Fibroblast of mammary gland (primary cell): ENCODE measurements around the gene DCAF16.

Experiments used
- DNase-seq: peaks from one replicate; pipeline ENCODE4 v3.0.0-alpha.2; 2010; ENCODE audit warnings: low read depth
- H3K4me3 ChIP-seq: 2 replicates; pipeline ENCODE4 v1.5.1; 2011; ENCODE audit warnings: low read depth, mild to moderate bottlenecking, low read length, moderate library complexity; ENCODE audit not compliant: control insufficient read depth
- CTCF ChIP-seq: conservative IDR thresholded peaks from 2 replicates; pipeline ENCODE4 v1.5.1; 2011; ENCODE audit warnings: low read depth, low read length, inconsistent platforms; ENCODE audit not compliant: control insufficient read depth, insufficient read depth

The DCAF16 gene

GRCh38 chr4:17811078-17811603 lies 584 bp upstream of the DCAF16 start:
- H3K4me3 ChIP-seq = peak overlapping the region; percentile 91
- DNase-seq = peak; percentile 23
- no peak for TF ChIP-seq CTCF

- peak overlapping the region; percentile 91 for H3K4me3 ChIP-seq
- DNase-seq = no peak
- TF ChIP-seq CTCF = no peak
Measured at GRCh38 chr4:17809667-17810066, 890 bp downstream of the DCAF16 start.

- peak overlapping the region; percentile 25 for H3K4me3 ChIP-seq
- DNase-seq = peak; percentile 15
- no peak for TF ChIP-seq CTCF
Measured at GRCh38 chr4:17807446-17807845, 3.1 kb downstream of the DCAF16 start.

- no peak for TF ChIP-seq CTCF
- no peak overlapping the region for H3K4me3 ChIP-seq
- no peak for DNase-seq
Measured at GRCh38 chr4:17805580-17806155, 4.9 kb downstream of the DCAF16 start.

GRCh38 chr4:17797808-17798207 lies 12.7 kb downstream of the DCAF16 start:
- no peak overlapping the region for H3K4me3 ChIP-seq
- no peak for DNase-seq
- no peak for TF ChIP-seq CTCF

GRCh38 chr4:17794730-17795129 lies 15.8 kb downstream of the DCAF16 start:
- H3K4me3 ChIP-seq = no peak overlapping the region
- DNase-seq = no peak
- TF ChIP-seq CTCF = no peak
